Effector CD4-positive, alpha-beta T cell (primary cell): Measurements from ENCODE around the gene ZNF879.

Experiments
- DNase-seq: peaks from one replicate; pipeline ENCODE4 v3.0.0-alpha.2; 2020
- total RNA-seq: gene quantifications from one replicate; lab custom pipeline; 2026; lab: John Stamatoyannopoulos, UW

ZNF879 gene
- 8.1 reads per million, percentile 28 among the genes with 10 or more reads in this experiment for total RNA-seq

DNA sequence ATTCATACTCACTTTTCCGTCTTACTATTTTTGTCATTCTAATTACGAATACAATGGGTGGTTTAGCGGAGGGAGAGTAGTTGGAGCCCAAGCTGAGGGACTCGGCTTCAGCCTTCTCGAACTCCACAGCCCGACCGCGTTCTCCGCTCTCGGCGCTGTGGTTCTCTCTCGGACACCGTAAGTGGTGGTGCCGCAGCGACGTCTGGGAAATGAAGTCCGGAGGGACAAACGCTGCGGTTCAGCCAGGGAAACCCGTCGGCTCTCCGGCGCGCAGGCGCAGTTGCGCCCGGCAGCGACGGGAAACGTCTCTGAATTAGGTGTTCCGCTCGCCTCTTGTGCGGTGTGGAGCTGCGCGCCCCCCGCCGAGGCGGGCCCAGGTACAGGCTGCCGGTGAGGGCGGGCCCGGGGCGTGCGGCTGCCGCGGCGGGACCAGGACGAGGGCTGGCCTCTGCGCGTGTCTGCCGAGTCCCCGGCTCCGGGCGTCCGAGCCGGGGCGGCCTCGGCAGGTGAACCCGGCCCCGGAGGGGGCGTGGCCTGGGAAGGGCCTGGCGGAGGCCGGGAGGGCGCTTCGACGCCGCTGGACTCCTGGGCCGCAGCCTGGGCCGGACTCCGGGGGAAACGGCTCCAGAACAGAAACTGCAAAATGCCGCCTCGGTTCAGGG lies at the start of gene ZNF879:
Gene ZNF879 (plus strand): TSS at position 277 of the 662 bp plus-strand sequence. CDS start 1,201 bp downstream, outside the sequence.
- peak; percentile 91 for DNase-seq

DNA sequence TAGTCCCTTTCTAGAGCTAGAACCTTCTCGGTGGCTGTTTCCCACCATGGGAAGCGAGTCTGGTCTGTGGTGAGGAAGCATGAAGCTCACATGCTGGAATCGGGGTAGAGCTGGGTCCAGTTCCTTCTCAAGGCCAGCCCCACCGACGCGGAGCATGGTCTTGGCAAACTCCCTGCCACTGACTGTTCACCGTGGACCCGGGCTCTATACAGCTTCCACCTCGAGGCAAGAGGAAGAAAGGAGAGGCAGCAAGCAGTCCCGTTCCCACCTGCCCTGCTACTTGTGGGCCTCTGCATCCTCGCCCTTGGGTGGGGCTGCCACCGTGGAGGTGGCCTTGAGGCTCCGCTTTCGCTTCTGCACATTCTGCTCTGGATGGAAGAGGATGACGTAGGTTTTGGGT lies 42.2 kb upstream of the ZNF879 start:
- no peak for DNase-seq

DNA sequence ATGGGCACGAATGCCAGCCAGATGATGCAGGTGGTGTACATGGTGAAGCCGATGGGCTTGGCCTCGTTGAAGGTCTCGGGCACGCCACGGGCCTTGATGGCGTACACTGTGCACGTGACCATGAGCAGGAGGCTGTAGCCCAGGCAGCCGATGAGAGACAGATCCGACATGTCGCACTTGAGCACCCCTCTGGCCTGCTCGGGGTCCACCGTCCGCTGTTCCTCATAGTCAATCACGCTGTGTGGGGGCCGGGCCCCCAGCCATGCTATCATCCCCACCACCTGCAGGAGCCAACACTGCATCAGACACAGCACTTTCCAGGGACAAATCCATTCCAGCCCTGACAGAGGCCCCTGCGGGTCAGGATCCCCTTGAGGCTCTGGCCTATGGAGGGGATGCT lies 40.7 kb upstream of the ZNF879 start:
- DNase-seq = no peak

DNA sequence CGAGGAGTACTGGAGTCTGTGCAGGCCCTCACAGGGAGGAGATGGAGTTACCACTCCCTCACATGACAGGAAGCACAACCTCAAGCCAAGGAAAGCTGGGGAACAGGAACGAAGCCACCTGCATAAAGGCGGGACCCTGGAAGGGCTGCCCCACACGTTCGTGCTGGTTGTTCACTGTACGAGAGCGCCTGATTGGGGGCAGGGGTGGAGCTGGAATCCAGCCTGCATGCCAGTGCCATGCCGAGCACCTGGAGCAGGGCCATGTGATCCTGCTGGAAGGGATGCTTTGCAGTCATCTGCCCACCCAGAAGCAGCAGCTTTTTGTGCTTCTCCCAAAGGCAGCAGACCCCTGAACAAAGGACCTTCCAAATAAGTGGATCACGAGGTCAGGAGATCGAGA lies 39.9 kb upstream of the ZNF879 start:
- no peak for DNase-seq

DNA sequence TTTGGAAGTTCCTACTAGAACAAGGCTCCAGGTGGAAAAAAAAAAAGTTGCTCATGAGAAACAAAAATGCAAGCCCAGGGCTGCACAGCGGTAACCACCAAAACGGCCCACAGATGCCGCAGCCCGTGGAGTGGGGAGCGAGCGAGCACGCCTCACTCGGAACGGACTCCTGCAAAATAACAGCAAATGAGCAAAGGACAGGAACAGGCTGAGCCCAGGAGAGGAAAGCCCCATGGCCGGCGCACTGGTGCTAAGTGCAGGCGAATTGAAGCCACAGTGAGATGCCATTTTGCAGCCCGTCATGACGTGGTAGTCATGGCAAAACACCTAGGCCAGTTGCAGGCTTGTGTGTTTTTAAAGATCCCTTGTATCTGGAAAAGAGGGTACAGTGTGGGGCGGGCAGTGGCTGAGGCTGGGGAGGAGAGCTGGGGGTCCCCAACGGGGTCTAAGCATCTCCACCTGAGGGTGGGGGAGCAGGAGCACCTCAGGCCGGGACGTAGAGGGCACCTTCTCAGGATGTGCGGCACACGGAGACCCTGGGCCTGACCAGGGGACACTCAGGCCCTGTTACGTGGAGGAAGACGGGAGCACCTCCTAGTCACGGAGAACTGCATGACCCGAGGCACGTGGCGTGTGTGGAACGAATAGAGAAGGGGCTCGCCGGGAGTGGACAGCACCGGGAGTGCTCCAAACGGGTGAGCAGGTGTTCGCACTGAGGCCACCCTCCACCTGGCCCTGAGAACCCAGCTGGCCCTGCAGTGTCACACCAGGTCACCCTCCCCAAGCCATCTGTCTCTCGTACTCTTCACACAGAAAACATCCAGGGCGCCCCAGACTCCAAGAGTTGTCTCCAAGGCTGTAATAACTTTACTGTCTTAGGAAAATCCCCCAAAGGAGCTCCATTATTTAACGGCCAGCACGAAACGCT lies 39.2 kb upstream of the ZNF879 start:
- DNase-seq = no peak

DNA sequence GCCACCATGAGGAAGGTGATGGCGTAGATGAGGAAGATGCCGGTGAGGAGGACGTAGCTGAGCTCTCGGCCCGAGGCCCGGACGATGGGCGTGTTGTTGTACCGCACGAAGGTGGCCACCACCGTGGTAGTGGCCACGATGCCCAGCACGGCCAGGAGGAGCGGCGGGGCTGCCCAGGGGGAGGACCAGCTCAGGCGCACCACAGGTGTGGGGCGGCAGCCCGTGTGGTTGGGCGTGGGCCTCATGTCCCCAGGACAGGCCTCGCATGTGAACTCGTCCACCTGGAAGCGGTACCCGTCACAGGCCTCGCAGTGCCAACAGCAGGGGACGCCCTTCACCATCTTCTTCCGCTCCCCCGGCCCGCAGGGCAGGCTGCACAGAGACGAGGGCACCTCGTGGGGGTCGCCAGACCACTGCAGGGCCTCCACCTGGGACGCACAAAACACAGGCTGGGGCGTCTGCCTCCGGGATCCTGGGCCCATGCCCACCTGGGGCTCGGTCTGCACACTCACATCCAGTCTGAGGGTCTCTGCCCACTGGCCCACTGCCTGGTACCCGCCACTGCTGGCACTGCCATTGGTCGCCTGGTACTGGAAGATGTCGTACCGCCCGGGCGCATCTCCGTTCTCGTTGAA lies 37.2 kb upstream of the ZNF879 start:
- DNase-seq = no peak

DNA sequence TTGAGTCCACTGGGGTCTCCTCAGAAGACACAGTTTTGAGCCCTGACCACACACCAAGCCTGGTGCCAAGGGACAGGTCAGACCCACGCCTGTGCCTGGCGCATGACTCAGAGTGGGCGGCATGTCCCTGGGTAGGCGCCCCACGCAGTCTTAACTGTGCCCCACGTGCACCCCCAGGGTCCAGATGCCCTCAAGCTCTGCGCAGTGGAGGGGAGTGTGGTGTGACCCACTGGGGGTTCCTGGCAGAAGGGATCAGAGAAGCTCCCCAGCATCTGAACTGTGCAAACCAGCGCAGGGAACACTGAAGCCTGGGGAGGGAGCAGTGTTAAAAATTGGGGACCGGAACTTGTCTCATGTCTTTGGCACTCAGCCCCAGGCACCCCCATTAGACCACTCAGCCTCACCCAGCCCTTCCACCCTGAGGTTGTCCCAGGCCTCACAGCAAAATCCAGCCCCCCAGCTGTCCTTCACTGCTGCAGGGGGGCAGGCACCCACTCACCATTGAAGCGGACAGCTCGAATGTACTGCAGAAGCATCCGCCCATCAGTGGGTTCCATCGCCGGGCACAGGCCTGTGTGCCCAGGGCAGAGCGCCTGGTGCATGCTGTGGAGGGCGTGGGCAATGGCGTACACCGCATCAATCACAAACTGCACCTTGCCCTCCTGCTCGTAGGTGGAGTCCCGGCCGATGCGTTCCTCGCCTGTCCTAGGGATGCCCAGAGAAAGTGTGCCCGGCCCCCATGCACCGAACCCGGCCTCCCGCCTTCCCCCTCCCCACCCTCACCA lies 35.0 kb upstream of the ZNF879 start:
- no peak for DNase-seq

DNA sequence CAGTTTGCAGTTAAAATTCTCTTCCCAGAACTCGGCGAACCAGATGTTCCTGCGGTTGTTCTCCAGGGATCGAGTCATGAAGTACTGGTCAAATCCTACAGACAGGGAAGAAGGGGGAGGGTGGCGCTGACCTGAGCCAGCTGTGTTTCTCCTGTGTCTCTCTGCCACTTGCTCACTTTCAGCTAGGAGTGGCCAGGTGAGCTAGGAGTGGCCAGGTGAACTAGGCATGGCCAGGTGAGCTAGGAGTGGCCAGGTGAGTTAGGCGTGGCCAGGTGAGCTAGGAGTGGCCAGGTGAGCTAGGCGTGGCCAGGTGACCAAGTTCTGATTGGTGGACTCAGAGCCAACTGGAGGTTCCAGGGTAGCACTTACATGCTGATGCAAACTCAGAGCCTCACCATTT lies 34.3 kb upstream of the ZNF879 start:
- DNase-seq = no peak

DNA sequence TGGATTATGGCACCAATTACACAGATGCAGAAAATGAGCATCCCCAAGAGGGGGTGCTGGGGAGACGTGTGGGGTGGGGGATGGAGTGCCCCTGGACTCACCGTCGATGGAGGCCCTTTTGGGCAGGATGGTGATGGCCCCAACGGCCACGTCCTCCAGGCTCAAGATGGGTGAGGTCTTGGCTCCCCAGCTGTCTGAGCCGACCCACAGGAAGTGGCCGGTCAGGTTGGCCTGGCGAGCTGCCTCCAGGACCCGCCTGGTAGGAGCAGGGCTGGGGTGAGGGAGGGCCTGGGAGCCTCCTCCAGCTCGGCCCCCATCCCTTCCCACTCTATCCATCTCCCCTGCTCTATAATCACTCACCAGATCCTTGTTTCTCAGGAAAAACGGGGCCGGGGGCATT lies 33.1 kb upstream of the ZNF879 start:
- DNase-seq = no peak

DNA sequence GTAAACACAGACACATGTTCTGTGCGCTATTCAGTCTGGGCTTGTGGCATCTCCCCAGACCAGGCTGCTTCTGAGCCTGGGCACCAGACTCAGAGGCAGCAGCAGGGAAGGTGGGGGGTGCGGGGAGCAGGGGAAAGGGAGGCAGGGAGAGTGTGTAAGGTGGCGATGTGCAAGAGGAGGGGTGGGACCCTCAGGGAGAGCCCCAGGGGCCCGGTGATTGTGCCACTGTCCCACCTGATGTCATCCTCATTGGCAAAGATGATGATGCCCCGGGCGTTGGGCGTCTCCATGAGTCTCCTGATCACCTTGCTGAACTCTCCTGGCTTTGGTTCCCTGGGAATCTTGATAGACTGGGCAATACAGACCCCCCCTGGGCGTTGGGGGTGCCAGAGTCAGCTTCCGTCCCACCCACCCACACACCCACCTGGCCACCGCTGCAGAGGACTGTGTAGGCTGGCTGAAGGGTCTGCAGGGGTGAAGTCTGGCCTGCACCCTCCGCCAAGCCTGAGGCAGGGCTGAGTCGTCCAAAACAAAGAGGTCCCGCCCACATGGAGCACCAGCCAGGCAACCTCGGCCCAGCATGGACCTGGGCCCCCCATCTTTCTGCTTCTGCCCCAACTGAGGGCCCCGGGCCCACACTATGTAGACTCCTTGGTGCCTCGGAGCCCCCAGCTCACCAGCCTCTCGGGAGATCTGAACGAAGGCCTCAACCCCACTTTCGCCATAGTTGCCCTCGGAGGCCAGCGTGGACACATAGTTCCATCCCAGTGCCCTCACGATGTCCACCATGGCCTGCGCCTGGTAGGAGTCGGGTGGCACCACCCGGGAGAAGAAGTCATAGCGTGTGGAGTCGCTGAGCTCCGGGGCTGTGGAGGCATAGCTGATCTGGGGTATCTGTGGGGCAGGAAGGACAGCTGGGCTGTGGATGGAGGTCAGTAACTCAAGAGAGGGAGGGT lies 32.1 kb upstream of the ZNF879 start:
- DNase-seq = no peak

DNA sequence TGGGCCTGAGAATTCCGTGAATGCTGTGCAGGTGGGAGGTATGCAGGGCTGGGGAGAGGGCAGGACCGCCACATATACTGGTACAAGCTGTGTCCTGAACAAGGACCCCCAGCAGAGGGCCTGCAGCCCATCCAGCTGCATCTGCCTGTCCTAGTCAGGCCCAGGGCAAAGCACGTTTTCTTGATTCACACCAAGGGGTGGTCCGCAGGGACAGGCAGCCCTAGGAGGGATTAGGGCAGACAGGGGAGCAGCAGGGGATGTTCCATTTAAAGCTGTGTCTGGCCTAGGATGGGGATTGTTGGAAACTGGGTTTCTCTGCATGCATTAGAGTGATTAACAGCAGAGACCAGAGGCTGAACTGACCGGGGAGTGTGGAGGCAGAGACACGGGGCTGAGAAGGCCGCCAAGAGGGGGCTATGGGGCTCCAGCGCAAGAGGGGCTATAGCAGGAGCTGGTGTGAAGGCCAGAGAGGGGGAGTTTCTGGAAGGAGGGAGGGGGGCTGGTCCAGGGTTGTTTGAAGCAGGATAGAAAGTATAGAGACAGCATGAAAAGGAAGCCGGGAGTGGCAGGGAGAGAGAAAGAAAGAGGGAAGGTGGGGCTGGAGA lies 31.2 kb upstream of the ZNF879 start:
- no peak for DNase-seq

DNA sequence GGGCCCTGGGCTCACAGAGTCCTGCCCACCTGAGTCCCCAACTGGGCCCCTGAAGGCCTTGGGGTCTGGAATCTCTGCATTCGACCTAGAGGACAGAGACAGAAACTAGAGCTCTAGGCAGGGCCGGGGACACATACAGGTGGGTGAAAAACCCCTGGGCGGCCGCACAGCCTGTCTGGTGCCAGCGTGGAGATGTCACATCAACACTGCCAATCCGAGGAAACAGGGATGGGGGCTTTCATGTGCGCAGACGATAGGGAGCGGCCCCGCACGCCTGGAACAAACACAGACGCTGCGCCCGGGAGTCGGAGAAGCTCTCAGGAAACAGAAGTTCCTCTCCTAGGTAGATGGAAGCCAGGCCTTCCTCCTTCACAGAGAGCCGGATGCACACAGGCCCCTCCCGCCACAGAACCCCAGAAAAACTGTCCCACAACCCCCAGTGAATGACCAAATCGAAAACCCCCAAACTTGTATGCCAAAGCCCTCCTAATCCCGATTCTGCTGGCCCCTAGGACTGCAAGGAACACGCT lies 30.3 kb upstream of the ZNF879 start:
- no peak for DNase-seq

DNA sequence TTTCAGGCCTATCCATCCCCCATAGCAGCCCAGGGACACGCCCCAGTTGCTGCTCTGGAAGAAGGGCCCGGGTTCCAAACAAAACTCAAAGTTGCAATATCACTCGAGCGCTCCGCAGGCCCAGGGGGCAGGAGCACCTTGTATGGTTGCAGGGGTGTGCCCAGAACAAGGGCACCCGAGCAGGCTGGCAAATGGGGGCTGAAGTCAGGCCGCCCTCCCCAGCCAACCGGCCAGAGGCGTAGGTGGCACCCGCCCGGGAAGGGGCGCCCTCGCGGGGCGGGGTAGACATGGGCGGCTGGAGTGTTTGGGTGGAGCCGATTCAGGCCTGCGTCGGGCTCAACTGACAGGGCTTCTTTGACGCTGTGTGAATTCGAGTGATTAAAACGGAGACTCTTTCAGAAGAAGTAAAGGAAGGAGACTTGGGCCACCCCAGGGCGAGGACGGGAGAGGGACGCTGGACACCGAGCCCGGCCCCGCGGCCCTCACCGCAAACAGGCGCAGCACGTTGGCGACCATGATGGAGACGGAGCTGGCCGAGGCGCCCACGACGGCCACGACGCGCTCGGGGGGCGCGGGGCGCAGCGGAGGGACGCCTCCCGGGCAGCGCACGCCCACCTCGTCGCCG lies 29.5 kb upstream of the ZNF879 start:
- no peak for DNase-seq

DNA sequence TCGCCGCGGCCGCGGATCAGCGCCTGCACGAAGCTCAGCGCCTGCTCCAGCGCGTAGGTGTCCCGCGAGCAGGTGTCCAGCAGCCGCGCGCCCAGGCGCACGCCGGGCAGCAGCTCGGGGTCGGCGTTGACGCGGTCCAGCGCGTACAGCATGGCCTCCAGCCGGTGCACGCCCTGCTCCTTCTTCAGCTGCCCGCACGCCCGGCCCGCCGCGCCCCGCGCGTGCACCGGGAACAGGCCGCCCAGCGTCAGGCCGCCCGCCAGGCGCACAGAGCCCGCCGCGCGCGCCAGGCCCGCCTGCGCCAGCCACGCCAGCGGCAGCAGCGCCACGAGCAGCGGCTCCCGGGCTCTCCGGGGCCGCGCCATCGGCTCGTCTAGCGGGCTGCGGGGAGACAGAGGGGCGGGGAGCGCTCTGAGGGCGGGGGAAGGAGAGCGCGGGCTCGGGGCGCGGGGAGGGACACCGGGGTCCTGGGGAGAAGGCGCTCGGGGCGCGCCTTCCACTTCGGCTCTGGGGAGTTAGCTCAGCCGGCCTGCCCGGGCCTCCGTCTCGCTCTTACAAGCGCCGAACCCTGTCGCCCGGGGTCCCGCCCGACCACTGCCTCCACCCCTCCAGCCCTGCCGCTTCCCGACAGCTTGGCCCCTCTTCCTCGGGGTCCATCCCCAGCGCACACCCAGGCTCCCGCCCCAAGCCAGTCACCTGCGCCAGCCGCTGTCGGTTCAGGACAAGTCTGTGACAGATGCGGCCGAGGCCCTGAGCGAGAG lies 28.8 kb upstream of the ZNF879 start, which contains the start of gene GRM6:
Gene GRM6 (minus strand): TSS at position 741 of the 761 bp plus-strand sequence. CDS start 376 bp downstream, at position 365.
- no peak for DNase-seq

DNA sequence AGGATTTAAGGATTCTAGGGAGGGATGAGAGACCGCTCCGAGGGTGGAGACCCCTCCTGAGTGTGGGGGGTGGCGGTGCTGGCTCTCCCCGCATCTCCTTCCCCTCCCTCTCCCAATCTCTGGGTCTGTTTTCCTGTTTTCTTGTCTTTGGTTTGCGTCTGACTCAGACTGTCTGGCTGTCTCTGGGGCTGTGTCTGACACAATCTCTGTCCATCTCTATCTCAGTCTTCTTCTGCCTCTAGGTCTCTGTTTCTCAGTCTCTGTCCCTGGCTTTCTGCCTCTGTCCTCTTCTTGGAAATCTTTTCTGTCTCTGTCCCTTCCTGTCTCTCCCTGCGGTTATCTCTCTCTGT lies 28.3 kb upstream of the ZNF879 start:
- DNase-seq = no peak

DNA sequence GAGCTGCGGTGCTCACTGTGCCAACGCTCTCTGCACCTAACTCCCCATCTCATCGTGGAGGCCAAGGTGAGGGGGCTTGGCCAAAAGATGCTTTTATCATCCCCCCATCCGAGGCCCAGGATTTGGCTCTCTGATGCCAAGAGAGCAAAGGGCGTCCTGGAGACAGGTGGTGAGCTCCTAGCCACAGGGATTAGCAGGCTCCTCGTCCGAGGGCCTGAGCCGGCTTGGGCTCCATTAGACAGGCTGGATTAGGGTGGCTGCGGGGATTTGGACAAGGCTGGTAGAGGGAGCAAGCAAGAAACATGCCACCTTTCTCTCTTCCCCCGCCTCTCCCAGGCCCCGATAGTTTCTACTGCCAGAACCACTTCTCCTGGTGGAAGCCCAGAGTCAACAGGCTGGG lies 27.4 kb upstream of the ZNF879 start:
- DNase-seq = no peak

DNA sequence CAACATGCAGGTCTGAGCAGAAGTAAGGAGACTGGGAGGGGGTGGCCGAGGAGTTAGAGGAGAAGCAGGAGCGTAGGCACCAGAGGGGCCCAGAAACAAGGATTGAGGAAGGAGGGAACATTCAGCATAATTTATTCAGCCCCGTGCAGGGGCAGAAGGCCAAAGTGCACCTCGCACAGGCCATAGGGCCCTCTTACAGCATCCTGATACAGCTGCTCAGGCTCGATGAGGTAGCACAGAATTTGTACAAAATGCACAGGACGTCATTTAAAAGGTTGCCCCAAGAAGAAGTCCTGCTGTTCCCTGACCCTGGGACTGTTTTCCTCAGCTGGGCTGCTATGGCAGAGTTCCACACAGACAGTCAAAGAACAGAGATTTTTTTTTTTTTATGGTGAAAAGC lies 26.4 kb upstream of the ZNF879 start:
- DNase-seq = no peak

DNA sequence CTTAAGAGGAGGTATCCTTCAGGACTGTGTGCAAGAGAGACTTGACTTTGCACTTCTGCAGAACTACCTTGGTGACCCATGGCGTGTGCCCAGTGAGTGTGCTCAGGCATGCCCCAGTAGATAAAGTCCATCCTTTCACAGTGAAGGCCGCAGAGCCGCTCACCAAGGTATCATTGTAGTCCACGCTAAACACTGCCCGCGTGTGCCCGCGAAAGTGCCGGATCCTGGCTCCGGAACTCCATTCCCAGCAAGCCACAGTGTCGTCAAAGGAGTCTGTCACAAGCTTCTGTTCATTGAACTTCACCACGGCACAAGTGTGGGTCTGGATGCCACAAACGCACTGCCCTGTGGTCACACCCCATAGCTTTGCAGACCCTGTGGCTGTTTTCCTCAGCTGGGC lies 25.2 kb upstream of the ZNF879 start:
- no peak for DNase-seq

DNA sequence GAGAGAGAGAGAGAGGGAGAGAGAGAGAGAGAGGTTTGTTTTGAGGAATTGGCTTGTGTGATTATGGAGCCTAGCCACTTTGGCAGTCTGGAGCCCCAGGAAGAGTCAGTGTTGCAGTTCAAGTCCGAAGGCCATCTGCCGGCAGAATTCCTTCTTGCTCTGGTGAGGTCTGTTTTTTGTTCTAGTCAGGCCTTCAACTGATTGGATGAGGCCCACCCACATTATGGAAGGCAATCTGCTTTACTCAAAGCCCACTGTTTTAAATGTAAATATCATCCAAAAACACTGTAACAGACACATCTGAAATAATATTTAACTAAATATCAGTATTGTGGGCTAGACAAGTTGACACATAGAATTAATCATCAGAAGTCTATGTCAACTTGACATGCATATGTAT lies 17.0 kb upstream of the ZNF879 start:
- DNase-seq = no peak

DNA sequence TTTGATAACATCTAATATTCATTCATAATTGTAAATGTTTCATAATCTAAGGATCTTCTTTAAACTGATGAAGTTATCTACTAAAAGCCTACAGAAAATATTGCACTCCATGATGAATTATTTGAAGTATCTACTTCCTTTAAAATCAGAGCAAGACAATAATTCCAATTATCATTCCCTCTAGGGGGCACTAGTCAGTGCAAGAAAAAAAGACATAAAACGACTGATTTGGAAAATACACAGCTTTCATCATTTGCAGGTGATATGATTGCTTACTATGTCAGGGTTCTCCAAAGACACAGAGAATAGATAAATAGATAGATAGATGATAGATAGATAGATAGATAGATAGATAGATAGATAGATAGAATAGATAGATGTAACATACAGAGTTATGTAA lies 14.9 kb upstream of the ZNF879 start:
- no peak for DNase-seq
